ENCODE results near the gene RGS2.
A peak's percentile ranks its signal among the peaks of the same experiment; 100 is the strongest.

Gene RGS2

GRCh38 chr1:192776206-192776605 is 32.6 kb upstream of the RGS2 start:
- no peak overlapping the region for H3K4me3 ChIP-seq (ENCODE audit: low read depth, low read length)
- no peak for TF ChIP-seq CTCF (IDR thresholded peaks at IDR 0.05; ENCODE audit: low read depth, low read length)
- no peak for DNase-seq (ENCODE audit: low read depth, low spot score)
- in situ Hi-C loops (cut with HindIII; ENCODE audit: low sequenced_read_pairs): no loop called here

- no peak overlapping the region for H3K4me3 ChIP-seq (ENCODE audit: low read depth, low read length)
- in situ Hi-C loops (cut with HindIII; ENCODE audit: low sequenced_read_pairs): no loop called here
- no peak for TF ChIP-seq CTCF (IDR thresholded peaks at IDR 0.05; ENCODE audit: low read depth, low read length)
- DNase-seq (ENCODE audit: low read depth, low spot score): no peak
Observed at GRCh38 chr1:192776998-192777397, 31.8 kb upstream of the RGS2 start.

GRCh38 chr1:192783791-192784190 is 25.0 kb upstream of the RGS2 start:
- no peak for DNase-seq (ENCODE audit: low read depth, low spot score)
- H3K4me3 ChIP-seq (ENCODE audit: low read depth, low read length): no peak overlapping the region
- in situ Hi-C loops (cut with HindIII; ENCODE audit: low sequenced_read_pairs): no loop called here
- TF ChIP-seq CTCF (IDR thresholded peaks at IDR 0.05; ENCODE audit: low read depth, low read length): no peak

- in situ Hi-C loops (cut with HindIII; ENCODE audit: low sequenced_read_pairs): no loop called here
- no peak for DNase-seq (ENCODE audit: low read depth, low spot score)
- TF ChIP-seq CTCF (IDR thresholded peaks at IDR 0.05; ENCODE audit: low read depth, low read length): no peak
- H3K4me3 ChIP-seq (ENCODE audit: low read depth, low read length): no peak overlapping the region
Observed at GRCh38 chr1:192784397-192784796, 24.4 kb upstream of the RGS2 start.

- H3K4me3 ChIP-seq (ENCODE audit: low read depth, low read length): no peak overlapping the region
- no peak for TF ChIP-seq CTCF (IDR thresholded peaks at IDR 0.05; ENCODE audit: low read depth, low read length)
- in situ Hi-C loops (cut with HindIII; ENCODE audit: low sequenced_read_pairs): no loop called here
- no peak for DNase-seq (ENCODE audit: low read depth, low spot score)
Observed at GRCh38 chr1:192786576-192786975, 22.3 kb upstream of the RGS2 start.

- peak; percentile 76 for DNase-seq (ENCODE audit: low read depth, low spot score)
Observed at GRCh38 chr1:192787914-192788585, 20.8 kb upstream of the RGS2 start.

More at GRCh38 chr1:192787914-192788585, 20.8 kb upstream of the RGS2 start:
- TF ChIP-seq CTCF (IDR thresholded peaks at IDR 0.05; ENCODE audit: low read depth, low read length): no peak
- no peak overlapping the region for H3K4me3 ChIP-seq (ENCODE audit: low read depth, low read length)
- in situ Hi-C loops (cut with HindIII; ENCODE audit: low sequenced_read_pairs): no loop called here
